ENCODE data around the gene SEZ6.

SEZ6 gene

DNA sequence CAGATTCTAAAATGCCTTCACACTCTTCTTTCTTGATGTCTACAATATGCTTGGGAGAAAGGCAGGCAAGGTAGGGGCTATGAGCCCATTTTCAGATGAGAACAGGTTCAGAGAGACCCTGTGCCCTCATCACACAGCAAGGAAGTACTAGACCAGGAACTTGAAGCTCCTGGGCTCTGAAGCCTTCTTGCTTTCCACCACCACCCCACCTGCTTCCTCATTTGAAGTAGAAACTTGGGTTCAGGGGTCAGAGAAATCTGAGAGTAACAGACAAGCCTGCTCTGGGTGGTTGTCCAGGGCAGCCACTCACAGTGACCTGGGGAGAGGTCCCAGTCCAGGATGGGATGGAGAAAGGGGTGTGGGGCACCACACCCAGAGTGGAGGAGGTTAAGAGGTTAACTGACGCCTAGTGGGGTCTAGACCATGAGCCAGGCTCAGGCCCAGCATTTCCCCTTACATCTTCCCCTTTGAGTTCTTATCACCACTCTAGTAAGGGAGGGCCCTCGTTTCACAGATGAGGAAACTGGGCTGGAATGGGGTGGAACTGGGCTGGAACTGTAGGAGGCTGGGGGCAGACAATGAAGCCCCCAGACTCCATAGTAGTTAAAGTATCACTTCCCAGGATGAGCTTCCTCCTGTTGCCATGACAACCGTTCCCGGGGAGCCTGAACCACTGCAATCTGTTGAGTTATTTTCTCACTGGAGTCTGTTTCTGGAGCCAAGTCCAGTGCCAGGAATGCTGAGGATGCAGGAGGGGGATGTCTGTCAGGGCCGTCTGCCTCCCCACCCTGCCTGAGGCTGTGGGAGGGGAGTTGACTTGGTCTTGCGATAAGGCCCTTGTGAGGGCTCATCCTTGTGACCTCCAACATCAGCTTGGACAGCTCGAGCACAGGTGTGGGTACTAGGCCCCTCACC lies 38.4 kb downstream of the SEZ6 start:
- in situ Hi-C loops (cut with MboI; ENCODE audit: low sequenced_read_pairs, unreplicated experiment) = loop anchor here (5.0 kb wide), 1 partner anchor 145 kb away; no protein-coding TSS in a partner anchor
- DNase-seq (ENCODE audit: low spot score) = no peak
- TF ChIP-seq, protein P1, sequence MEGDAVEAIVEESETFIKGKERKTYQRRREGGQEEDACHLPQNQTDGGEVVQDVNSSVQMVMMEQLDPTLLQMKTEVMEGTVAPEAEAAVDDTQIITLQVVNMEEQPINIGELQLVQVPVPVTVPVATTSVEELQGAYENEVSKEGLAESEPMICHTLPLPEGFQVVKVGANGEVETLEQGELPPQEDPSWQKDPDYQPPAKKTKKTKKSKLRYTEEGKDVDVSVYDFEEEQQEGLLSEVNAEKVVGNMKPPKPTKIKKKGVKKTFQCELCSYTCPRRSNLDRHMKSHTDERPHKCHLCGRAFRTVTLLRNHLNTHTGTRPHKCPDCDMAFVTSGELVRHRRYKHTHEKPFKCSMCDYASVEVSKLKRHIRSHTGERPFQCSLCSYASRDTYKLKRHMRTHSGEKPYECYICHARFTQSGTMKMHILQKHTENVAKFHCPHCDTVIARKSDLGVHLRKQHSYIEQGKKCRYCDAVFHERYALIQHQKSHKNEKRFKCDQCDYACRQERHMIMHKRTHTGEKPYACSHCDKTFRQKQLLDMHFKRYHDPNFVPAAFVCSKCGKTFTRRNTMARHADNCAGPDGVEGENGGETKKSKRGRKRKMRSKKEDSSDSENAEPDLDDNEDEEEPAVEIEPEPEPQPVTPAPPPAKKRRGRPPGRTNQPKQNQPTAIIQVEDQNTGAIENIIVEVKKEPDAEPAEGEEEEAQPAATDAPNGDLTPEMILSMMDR (IDR thresholded peaks at IDR 0.05; ENCODE audit: borderline replicate concordance, control extremely low read depth, extremely low read depth, insufficient read depth, missing control alignments) = no peak

DNA sequence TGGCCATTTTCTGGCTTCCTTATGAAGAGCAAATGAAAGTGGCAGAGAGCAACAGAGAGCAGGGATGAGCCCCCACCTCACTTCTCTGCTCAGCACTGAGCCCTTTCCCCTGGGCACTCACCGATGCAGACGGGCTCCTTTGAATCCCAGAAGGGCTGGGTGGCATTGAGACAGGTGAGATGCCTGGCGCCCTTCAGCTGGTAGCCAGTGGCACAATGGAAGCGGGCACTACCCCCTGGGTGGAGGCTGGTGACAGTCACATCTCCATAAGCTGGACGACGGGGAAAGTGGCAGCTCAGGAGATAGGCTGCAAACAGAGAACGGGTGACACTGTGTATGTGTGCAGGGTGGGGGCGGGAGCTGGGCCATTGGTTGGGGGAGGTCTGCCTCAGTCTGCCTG lies 42.0 kb downstream of the SEZ6 start:
- in situ Hi-C loops (cut with MboI; ENCODE audit: low sequenced_read_pairs, unreplicated experiment) = no loop called here
- DNase-seq (ENCODE audit: low spot score) = no peak

DNA sequence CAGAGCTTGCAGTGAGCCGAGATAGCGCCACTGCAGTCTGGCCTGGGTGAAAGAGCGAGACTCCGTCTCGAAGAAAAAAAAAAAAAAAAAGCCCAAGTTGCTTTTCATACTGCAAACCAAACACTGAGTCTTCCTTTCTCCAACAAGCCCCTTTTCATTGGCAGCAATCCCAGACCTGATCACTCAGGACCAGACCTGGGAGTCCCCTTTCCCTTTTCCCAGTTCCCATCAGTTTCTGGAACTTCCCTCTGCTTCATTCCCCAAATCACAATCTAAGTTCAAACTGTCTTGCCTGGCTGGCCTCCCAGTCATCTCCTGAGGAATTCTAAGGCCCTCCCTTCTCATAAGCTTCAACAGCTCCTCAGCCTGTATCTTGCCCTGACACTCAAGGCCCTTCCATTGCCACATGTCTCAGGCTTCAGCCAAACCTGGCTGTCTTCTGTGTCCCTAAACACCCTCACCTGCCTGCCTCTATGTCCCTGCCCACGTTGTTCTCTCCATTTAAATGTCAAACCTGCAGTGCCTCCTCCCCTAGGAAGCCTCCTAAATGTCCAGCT lies 42.7 kb downstream of the SEZ6 start:
- no peak for DNase-seq (ENCODE audit: low spot score)
- TF ChIP-seq, protein P1 (IDR thresholded peaks at IDR 0.05; ENCODE audit: borderline replicate concordance, control extremely low read depth, extremely low read depth, insufficient read depth, missing control alignments) = no peak
- in situ Hi-C loops (cut with MboI; ENCODE audit: low sequenced_read_pairs, unreplicated experiment) = no loop called here

More for the DNA sequence above, 42.0 kb downstream of the SEZ6 start:
- TF ChIP-seq, protein P1 (IDR thresholded peaks at IDR 0.05; ENCODE audit: borderline replicate concordance, control extremely low read depth, extremely low read depth, insufficient read depth, missing control alignments) = no peak

DNA sequence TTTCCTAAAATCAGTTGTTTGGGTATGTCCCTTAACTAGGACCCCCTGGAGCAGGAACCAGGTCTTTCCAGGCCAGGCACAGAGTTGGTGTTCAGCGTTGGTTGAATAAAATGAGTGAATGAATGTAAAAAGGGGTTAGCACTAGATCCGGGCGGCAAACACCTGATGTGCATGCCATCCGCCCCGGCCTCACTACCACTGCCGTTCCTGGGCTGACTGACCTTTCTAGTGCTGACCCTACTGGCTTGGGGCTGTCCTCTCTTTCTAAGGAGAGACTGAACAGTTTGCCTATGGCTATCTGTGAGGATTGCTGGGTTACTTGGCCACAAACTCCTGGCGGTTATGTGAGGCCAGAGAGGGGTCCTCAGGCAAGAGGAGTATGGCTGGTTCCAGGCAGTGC lies 44.4 kb downstream of the SEZ6 start:
- in situ Hi-C loops (cut with MboI; ENCODE audit: low sequenced_read_pairs, unreplicated experiment) = no loop called here
- TF ChIP-seq, protein P1 (IDR thresholded peaks at IDR 0.05; ENCODE audit: borderline replicate concordance, control extremely low read depth, extremely low read depth, insufficient read depth, missing control alignments) = no peak
- no peak for DNase-seq (ENCODE audit: low spot score)

DNA sequence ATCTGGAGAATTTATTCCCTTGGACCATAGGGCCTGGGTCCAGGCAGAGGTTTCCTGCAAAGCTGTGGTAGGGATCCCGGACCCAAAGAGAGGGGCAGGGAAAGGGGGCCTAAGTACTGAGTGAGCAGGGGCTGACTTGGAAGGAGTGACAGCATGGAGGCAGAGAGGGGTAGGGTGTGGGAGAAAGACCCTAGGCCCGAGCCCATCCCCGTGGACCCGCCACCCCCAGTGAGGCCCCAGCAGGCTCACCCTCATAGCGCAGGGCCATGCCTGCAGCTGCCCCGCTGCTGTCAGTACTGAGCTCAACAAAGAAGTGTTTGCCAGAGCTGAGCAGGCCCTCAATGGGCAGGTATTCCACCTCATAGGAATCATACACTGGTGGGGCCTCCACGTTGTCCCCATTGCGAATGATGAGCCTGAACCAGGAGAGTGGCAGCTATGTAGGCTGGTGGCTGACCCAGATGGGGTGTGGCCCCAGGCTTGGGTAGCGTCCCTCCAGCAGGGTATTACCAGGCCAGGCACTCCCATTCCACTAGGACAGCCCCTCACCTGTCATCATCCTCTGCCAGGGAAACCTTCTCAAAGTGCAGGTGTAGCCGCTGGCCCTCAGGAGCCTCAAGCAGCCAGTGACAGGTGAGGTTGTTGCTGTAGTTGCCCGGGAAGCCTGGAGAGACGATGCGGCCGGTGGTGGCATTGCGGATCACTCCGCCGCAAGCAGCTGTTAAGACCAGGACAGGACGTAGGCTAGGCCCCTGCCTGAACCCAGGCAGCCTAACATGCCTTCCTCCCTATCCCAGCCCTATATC lies 45.4 kb downstream of the SEZ6 start:
- no peak for DNase-seq (ENCODE audit: low spot score)
- TF ChIP-seq, protein P1 (IDR thresholded peaks at IDR 0.05; ENCODE audit: borderline replicate concordance, control extremely low read depth, extremely low read depth, insufficient read depth, missing control alignments) = no peak
- in situ Hi-C loops (cut with MboI; ENCODE audit: low sequenced_read_pairs, unreplicated experiment) = no loop called here

DNA sequence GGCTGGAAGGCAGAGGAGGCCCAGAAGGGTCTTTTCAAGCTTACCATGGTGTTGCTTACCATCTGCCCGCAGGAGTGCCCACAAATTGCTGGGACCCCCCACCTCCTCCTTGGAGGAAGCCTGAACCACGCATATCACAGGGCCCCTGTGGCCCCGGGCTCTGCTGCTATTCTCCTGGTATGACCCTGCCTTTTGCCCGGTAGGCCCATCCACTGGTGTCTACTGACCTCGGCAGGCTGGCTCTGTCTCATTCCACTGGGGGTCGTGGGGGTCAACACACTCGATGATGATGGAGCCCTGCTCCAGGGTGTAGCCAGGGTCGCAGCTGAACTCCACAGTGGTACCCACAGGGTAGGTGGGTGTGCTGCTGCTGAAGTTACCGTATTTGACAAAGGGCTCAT lies 46.4 kb downstream of the SEZ6 start:
- DNase-seq (ENCODE audit: low spot score) = peak; percentile 14
- in situ Hi-C loops (cut with MboI; ENCODE audit: low sequenced_read_pairs, unreplicated experiment) = no loop called here
- TF ChIP-seq, protein P1 (IDR thresholded peaks at IDR 0.05; ENCODE audit: borderline replicate concordance, control extremely low read depth, extremely low read depth, insufficient read depth, missing control alignments) = no peak

All from GM13976 (cell line).